ENCODE data around the gene GCHFR.

The GCHFR gene

GRCh38 chr15:40785164-40785563 is 21.3 kb downstream of the GCHFR start:
- DNase-seq = no peak

GRCh38 chr15:40785814-40786213 is 21.9 kb downstream of the GCHFR start:
- DNase-seq = no peak

GRCh38 chr15:40787344-40787841 is 23.5 kb downstream of the GCHFR start:
- peak; percentile 74 for DNase-seq

GRCh38 chr15:40787991-40788390 is 24.1 kb downstream of the GCHFR start:
- DNase-seq = no peak

GRCh38 chr15:40789119-40789518 is 25.3 kb downstream of the GCHFR start:
- no peak for DNase-seq

GRCh38 chr15:40789999-40790398 is 26.1 kb downstream of the GCHFR start:
- no peak for DNase-seq

GRCh38 chr15:40790718-40791117 is 26.9 kb downstream of the GCHFR start:
- no peak for DNase-seq

GRCh38 chr15:40792394-40792793 is 28.5 kb downstream of the GCHFR start:
- no peak for DNase-seq

- no peak for DNase-seq
Measured at GRCh38 chr15:40793216-40793989, 29.5 kb downstream of the GCHFR start.

GRCh38 chr15:40796041-40796440 is 32.2 kb downstream of the GCHFR start:
- DNase-seq = no peak

- no peak for DNase-seq
Measured at GRCh38 chr15:40796512-40796911, 32.6 kb downstream of the GCHFR start.

- DNase-seq = no peak
Measured at GRCh38 chr15:40799523-40799922, 35.7 kb downstream of the GCHFR start.

- no peak for DNase-seq
Measured at GRCh38 chr15:40803076-40803475, 39.2 kb downstream of the GCHFR start.

GRCh38 chr15:40803688-40804087 is 39.8 kb downstream of the GCHFR start:
- no peak for DNase-seq

GRCh38 chr15:40806672-40807027 is 42.8 kb downstream of the GCHFR start:
- no peak for DNase-seq

GRCh38 chr15:40807028-40807887 is 43.4 kb downstream of the GCHFR start, which contains the start of the genes DNAJC17 and ZFYVE19:
Gene DNAJC17, minus strand, starts transcription at chr15:40807473. Its CDS starts 27 bp downstream, at chr15:40807446.
Gene ZFYVE19, plus strand, starts transcription at chr15:40807089. Its CDS starts 501 bp downstream, at chr15:40807590.
- DNase-seq = peak; percentile 94

- no peak for DNase-seq
Measured at GRCh38 chr15:40807888-40808461, 44.1 kb downstream of the GCHFR start.

GRCh38 chr15:40808861-40809450 is 45.1 kb downstream of the GCHFR start:
- no peak for DNase-seq

GRCh38 chr15:40812721-40813425 is 49.0 kb downstream of the GCHFR start:
- DNase-seq = no peak

GRCh38 chr15:40815042-40815698 is 51.3 kb downstream of the GCHFR start:
- DNase-seq = no peak

Measured in CD4-positive, alpha-beta T cell treated with Interleukin-6 for 4 hours (primary cell).